ENCODE data around the gene TMEM270.

The TMEM270 gene

GRCh38 chr7:73839290-73839689 lies 21.7 kb upstream of the TMEM270 start:
- POLR2A ChIA-PET (ENCODE audit: low non-redundant PET), result no interaction called here
- DNase-seq (ENCODE audit: low spot score), result no peak
- TF ChIP-seq CTCF (conservative IDR thresholded peaks at IDR 0.05; ENCODE audit: low read depth), result no peak
- CTCF ChIA-PET, result no interaction called here
- H3K27ac ChIP-seq, result peak overlapping the region; percentile 87

GRCh38 chr7:73839743-73840714 lies 20.9 kb upstream of the TMEM270 start:
- POLR2A ChIA-PET (ENCODE audit: low non-redundant PET), result no interaction called here
- no peak for DNase-seq (ENCODE audit: low spot score)
- TF ChIP-seq CTCF (conservative IDR thresholded peaks at IDR 0.05; ENCODE audit: low read depth), result no peak
- H3K27ac ChIP-seq, result peak overlapping the region; percentile 87
- CTCF ChIA-PET, result interaction anchor here (0.5 to 0.6 kb wide), 2 partner anchors 212 to 367 kb away, joined by 3 read pairs; no protein-coding TSS in a partner anchor

GRCh38 chr7:73840715-73841379 lies 20.1 kb upstream of the TMEM270 start:
- DNase-seq (ENCODE audit: low spot score), result no peak
- TF ChIP-seq CTCF (conservative IDR thresholded peaks at IDR 0.05; ENCODE audit: low read depth), result no peak
- ChIA-PET CTCF (no interaction called here), POLR2A (ENCODE audit: low non-redundant PET) (no interaction called here)
- H3K27ac ChIP-seq, result peak overlapping the region; percentile 87

- ChIA-PET CTCF (no interaction called here), POLR2A (ENCODE audit: low non-redundant PET) (interaction anchor here (1.0 kb wide), 1 partner anchor 20 kb away, joined by 4 read pairs; no protein-coding TSS in a partner anchor)
- no peak for TF ChIP-seq CTCF (conservative IDR thresholded peaks at IDR 0.05; ENCODE audit: low read depth)
- no peak for DNase-seq (ENCODE audit: low spot score)
- peak overlapping the region; percentile 87 for H3K27ac ChIP-seq
Measured at GRCh38 chr7:73841689-73842066, 19.3 kb upstream of the TMEM270 start.

- H3K27ac ChIP-seq, result peak within 1 kb of the TSS; percentile 87
- CTCF ChIA-PET, result interaction anchor here (0.7 to 0.8 kb wide), 2 partner anchors 23 to 117 kb away, joined by 3 read pairs; no protein-coding TSS in a partner anchor
- POLR2A ChIA-PET (ENCODE audit: low non-redundant PET), result interaction anchor here (0.6 to 1.6 kb wide), 4 partner anchors 9 to 33 kb away, joined by 3 to 8 read pairs (median 4); no protein-coding TSS in a partner anchor
- TF ChIP-seq CTCF (conservative IDR thresholded peaks at IDR 0.05; ENCODE audit: low read depth), result no peak
- peak; percentile 95 for DNase-seq (ENCODE audit: low spot score)
Measured at GRCh38 chr7:73842067-73842976, 18.6 kb upstream of the TMEM270 start, which contains the start of gene METTL27. TSS of gene METTL27 (minus strand) at chr7:73842516. CDS start at chr7:73842140, 376 bp downstream.

All from RWPE1 (cell line).